ENCODE data around the gene RBM39. TPM values are rescaled to one million over a fixed set of nuclear protein-coding genes. Genes with fewer than 3 reads are reported as not detected.
A peak's percentile ranks its signal among the peaks of the same experiment; 100 is the strongest.

Gene RBM39
- total and polyA plus RNA-seq, 2 of the 13 experiments (the other 11 are each of a cell fraction or from before 2014, with no cell fraction given) = 788 to 920 TPM

- TF ChIP-seq ZHX2 (IDR thresholded peaks at IDR 0.05; ENCODE audit: low read depth) (peak; percentile 98), ZHX2 (CRISPR knock-in tag; IDR thresholded peaks at IDR 0.05; ENCODE audit: borderline replicate concordance) (no peak; the same call in 1 of the 2 replicates), XRCC5 (optimal IDR thresholded peaks at IDR 0.05; ENCODE audit: low read length) (peak; percentile 74), CREM (IDR thresholded peaks at IDR 0.05) (peak; percentile 91), CREM (CRISPR knock-in tag; IDR thresholded peaks at IDR 0.05) (0 out of 2 replicates have a peak, but pooled peaks have one; percentile 19), HNF1A (IDR thresholded peaks at IDR 0.05; ENCODE audit: low read depth) (no peak), HNF1A (CRISPR knock-in tag; IDR thresholded peaks at IDR 0.05; ENCODE audit: borderline replicate concordance) (peak; percentile 69), PRPF4 (IDR thresholded peaks at IDR 0.05; ENCODE audit: low read depth, low read length, poor library complexity, severe bottlenecking) (no peak), ATF7-NPFF (CRISPR knock-in tag; IDR thresholded peaks at IDR 0.05; ENCODE audit: low read depth) (peak; percentile 98), CREBL2 (CRISPR knock-in tag; IDR thresholded peaks at IDR 0.05; ENCODE audit: borderline replicate concordance) (peak; percentile 63), ZNF577 (CRISPR knock-in tag; IDR thresholded peaks at IDR 0.05; ENCODE audit: borderline replicate concordance, low read depth) (peak; percentile 89), ZNF839 (CRISPR knock-in tag; IDR thresholded peaks at IDR 0.05; ENCODE audit: borderline replicate concordance) (peak; percentile 99; the same call in 1 of the 2 replicates), ZFP62 (CRISPR knock-in tag; IDR thresholded peaks at IDR 0.05) (no peak), NFRKB (IDR thresholded peaks at IDR 0.05) (peak; percentile 99), HNF1B (CRISPR knock-in tag; IDR thresholded peaks at IDR 0.05) (peak; percentile 98), LCORL (IDR thresholded peaks at IDR 0.05) (peak; percentile 94), LCORL (CRISPR knock-in tag; IDR thresholded peaks at IDR 0.05) (peak; percentile 73), RFXAP (CRISPR knock-in tag; IDR thresholded peaks at IDR 0.05; ENCODE audit: borderline replicate concordance) (peak; percentile 88)
Observed at GRCh38 chr20:35664466-35665206, 77.4 kb downstream of the RBM39 start, which contains the start of the genes CPNE1 and RBM12 (continued).
